Embryonic facial prominence (tissue), 1 donor: ENCODE data around the gene SLC39A11.

Experiments
- DNase-seq: peaks from one replicate; pipeline ENCODE4 v3.0.0-alpha.2; 2016; ENCODE audit errors: extremely low spot score

The SLC39A11 gene

DNA sequence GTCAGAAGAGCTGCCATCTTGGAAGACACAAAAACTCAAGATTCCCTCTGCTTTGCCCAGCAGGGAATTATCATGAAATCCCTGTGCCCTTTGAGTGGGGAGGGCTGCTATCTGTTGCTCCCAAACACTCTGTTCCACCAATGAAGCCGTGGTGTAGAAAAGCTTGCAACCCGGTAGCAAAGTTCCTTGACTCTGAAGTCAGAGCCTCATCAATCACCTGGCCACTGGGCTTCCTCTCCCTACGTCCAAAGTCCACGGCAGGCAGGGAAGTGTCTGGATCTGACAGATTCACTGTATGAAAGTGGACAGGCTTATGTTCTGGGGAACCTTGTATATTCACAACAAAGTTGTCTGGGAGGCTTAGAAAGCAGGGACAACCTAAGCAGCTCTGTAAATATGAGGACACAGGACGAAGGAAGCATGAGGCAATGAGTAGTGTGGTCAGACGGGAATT is 343.3 kb downstream of the SLC39A11 start:
- no peak for DNase-seq

DNA sequence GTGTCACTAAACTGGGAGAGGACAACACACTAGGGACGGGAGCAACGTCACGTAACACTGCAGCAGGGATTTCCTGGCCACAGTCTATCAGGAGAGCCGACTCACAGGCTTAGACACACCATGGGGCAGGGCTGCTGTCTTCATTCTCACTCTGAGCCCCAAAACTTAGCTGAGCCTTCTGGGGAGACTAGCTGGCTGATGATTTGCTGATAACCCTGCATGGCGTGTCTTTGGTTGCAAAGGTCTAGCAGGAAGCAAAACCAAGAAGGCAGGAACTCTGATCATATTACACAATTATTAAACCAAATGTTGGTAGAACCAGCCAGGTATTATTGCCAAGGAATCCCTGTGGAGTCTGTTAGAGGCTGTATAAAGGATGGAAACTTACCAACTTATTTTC is 345.0 kb downstream of the SLC39A11 start:
- DNase-seq: no peak

DNA sequence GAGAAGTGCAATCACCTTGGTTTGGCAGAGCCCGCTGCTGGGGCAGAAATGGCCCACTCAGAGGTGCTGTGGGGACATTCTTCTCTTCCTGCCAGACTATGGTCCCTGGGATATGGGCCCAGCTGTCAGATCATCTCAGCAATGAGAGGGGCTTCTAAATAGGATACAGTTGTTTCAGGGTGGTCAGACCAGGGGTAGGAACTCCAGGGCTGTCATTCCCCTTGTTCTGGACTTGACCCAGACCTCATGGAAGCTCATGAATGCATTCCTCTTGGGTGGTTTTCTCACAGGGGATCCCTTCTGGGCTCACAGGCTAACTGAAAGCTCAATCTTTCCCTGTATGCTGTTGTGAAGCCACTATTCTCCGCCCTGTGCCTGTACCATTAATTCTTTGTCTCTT is 347.2 kb downstream of the SLC39A11 start:
- DNase-seq: no peak

DNA sequence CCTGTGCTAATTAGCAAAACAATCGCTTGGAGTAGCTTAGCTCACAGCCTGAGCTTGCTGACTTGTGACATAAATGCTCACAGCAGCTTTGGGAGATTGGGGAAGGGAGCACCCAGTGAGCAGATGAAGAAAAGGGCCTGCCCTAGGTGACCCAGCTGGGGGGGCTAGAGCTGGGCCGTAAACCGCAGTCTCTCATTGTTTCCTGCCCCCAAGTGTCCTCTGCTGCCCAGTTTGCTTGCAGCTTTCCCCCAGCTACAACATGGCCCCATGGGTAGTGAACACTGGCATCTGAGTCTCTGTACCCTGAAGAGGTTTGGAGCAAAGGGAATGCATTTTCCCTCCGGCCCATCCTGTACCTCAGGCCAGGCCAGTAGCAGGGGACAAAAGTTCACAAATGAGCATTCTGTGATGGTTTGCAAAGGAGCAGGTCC is 349.4 kb downstream of the SLC39A11 start:
- DNase-seq: no peak

DNA sequence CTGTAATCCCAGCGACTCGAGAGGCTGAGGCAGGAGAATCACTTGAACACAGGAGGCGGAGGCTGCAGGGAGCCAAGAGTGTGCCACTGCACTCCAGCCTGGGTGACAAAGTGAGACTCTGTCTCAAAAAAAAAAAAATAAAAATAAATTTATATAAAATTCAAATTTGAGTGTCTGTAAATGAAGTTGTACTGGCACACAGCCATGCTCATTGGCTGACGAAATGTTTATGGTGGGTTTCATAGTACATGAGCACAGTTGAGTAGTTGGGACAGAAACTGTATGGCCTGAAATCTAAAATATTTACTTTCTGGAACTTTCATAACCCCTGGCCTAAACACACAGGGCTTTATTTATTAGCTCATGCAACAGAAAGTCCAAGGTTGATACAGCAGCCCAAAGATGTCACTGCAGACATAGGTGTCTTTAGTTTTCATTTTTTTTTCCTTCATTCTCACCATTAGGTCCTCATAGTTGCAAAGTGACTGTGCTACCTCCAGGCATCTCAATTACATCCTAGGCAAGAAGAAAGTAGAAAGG is 355.3 kb downstream of the SLC39A11 start:
- no peak for DNase-seq

DNA sequence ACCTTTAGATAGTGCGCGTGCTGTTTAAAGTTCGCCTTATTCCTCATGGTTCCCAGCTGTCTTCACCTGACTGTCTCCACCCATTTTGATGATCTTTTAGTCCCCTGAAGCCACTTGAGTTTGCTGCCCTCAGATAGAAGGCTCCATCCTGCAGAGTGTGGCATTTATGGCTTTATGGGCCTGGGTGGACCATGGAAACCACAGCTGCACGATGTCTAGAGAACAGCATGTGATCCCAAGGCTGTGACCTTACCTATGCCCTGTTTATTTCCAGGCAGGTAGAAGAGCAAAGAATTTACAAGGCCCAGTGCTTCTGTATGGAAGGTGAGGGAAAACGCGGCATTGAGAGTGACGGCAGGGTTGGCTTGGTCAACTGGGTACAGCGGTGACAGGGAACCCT is 356.9 kb downstream of the SLC39A11 start:
- DNase-seq: no peak

DNA sequence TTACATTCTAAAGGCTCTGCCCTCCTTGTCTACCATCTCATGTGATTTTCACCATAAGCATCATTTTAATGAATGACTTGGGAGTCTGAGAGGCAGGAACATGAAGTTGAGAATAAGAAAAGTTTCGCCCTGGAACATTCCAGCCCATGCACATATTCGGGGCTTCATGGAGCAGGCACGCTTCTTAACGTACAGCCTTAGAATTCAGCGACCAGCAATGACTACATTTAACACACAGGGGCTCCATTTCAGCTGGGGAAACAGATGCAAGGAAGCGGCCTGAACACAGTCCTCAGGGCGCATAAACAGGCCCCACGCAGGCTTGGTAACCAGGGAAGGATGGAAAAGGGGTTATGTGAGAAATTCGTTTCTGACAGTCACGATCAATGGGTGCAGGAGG is 357.4 kb downstream of the SLC39A11 start:
- DNase-seq: no peak

DNA sequence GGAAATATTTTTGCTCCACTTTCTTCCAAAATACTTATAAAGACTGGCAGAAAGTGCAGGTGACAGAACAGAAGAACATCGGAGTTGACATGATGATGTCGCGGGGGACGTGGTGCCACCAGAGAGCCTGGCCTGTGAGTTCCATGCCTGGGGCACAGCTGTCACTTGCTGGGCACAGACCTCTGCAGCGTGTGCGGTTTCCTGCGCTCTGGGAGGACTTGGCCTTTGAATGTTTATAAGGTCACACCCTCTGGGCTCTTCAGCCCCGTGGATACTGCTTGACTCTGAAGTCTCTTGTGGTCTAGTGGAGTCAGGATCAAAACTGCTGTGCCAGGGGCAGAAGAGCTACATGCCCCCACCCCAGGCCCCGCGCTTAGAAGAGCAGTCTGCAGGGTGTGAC is 357.9 kb downstream of the SLC39A11 start:
- no peak for DNase-seq

DNA sequence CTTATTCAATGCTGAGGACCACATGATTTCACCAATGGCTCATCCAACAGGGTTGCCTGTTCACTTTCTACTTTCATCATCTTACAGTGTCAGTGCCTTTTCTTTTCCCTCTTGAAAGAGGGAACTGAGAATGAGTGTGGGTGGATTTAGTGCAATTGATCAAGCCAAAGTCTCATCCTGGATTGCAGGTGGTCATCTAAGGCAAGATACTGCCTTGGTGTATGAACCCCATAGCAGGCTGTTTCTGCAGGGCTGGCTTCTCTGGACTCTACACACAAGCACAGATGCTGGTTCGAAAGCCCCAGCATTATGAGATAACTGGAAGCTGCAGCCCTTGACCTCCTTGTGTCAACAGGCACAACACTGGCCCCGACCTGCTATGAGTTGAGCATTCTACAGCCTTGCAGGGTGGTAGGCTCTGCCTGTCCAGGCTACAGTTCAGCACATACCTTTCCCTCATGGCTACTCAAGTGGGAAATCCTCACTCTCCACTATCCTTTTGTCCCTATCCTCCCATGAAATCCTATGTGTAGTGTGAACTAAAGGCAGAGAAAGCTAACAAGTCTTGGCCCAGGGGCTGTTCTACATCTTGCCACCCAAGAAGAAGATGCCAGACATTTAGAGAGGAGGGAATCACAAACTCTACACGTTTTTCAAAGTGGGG is 358.7 kb downstream of the SLC39A11 start:
- DNase-seq: no peak

DNA sequence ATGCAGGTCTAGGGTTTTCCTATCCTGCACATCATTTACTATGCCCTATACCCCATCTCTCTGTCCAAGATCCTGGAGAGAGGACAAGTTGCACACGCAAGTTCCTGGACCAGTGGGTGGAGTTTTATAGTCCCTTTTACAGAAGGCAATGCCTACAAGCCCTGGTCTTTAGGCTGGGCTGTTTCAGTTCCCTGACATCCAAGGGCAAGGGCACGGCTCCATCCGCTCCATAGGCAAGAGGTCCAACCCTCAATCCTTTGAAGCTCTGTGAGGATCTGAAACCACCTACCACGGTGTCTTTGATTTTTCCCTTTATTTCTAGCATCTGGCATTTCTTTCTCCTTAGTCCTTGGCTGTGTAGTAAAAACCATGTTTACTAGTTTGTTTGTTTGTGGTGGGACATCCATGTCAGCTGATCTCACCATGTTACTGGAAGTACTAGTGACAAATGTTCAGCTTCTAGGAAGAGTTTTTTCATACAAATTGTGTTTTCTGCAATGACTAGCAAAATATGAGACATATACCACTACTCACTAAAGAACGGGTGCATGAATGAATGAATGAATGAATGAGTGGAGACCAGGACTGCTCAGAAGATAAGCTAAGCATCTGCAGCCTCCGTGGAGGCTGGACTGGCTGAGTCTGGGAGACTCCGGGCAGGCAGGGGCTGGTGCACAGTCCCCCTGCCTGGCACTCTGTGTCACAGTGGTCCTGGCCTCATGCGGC is 359.4 kb downstream of the SLC39A11 start:
- DNase-seq: no peak

DNA sequence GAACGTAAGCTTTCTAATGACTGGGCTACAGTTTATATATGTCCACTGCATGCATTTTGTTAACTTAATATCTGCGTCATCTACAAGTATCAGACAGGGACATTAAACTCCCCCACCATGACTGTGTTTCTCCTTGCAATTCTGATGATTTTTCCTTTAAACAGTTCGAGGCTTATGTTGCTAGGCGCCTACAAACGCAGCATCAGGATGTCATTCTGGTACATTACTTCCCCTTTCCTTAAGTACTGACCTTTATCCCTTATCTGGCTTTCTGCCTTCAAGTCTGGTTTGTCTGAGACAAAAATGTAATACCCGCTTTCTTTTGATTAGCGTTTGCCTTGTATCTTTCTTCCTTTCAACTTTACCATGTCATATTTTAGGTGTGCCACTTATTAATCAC is 362.4 kb downstream of the SLC39A11 start:
- no peak for DNase-seq

DNA sequence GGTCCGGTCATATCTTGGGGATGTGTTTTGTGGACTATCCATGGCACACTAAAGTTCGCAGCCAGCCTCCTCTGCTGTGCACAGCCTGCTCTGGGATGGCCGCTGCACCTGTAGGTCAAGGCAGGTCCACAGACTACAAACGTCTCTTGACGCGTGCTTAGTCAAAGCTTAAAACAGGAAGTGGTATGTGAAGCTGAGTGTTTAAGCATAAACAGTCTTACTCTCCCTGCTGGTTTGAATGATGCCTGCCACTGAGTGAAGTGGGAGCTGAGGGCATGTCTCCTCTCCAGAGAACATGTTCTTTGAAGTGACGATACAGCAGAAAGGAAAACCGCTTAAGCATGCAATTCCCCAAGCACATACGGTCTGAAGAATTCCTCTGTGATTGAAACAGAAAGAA is 365.6 kb downstream of the SLC39A11 start:
- no peak for DNase-seq

DNA sequence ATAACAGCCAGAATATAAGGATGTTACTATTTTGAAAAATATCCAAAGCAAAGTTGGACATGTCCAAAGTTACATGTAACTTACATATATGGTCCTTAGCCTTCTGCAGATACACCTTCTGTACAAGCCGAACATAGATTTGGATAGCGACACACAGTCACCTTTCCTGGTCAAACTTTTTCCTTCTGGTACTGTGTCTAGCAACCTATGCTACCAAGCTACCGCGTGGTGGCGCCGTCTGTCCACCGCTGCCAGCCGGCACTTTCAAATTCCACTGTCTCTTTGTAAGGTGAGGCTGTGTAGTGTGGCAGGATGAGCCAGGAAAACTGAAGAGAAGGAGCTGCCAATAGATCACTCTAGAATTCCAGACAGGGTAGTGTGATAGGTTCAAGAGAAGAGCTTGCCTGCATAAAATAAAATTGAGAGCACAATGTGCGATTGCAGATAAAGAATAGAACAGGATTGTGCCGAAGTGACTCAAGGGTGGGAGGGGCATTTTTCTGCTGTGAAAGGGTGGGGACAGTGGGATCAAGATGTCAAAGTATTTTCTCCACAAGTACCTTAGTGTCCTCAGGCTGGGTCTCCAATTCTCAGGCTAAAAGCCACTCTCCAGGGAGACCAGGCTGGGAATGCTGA is 366.9 kb downstream of the SLC39A11 start:
- peak; percentile 43 for DNase-seq

DNA sequence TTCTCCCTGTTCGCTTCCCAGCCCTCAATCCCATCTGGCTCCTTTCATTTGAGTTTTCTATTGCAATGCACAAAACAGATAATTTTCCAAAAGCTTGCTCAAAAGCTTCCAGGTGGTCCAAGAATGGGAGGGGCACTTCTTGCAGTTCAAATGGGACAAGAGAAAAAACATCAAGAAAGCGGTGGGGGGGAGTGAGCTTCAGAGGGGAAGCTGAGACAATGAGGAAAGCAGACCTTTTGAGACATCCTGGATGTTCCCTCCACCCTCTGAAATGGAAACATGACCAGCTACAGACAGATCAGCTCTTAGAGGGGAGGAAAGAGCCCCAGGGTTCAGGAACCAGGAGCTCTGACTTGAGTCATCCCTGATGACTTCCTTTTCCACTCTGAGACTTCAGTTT is 368.2 kb downstream of the SLC39A11 start:
- no peak for DNase-seq

DNA sequence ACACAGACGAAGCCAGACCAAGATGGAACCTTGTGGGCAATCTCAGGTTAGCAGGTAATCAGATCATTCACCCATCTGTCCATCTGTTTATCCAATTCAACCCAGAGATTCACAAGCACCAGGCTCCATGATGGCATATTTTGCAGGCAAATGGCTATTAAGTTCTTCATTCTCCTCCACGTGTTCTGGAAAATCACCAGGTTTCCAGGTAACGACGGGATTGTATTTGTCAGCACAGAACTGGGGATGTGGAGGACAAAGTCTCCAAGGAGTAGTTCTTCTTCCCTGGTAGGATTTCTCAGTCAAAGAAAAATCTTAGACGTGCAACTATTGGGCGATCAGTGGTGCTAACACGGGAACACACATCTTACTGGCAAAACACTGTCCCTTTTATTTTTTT is 368.8 kb downstream of the SLC39A11 start:
- no peak for DNase-seq

DNA sequence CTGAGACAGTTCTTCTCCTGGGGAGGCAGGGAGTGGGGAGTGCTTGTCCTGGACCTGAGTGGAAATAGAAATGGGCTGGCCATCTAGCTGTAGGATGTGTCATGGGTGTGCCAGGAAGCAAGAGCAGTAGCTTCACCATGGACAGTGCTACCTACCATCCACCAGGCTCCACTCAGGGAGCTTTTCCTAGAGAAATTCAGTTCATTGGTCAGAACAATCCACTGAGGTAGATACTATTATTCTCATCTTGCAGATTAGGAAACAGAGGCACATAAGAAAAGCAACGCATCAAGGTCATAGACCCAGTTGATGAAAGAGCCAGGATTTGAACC is 372.0 kb downstream of the SLC39A11 start:
- DNase-seq: no peak

DNA sequence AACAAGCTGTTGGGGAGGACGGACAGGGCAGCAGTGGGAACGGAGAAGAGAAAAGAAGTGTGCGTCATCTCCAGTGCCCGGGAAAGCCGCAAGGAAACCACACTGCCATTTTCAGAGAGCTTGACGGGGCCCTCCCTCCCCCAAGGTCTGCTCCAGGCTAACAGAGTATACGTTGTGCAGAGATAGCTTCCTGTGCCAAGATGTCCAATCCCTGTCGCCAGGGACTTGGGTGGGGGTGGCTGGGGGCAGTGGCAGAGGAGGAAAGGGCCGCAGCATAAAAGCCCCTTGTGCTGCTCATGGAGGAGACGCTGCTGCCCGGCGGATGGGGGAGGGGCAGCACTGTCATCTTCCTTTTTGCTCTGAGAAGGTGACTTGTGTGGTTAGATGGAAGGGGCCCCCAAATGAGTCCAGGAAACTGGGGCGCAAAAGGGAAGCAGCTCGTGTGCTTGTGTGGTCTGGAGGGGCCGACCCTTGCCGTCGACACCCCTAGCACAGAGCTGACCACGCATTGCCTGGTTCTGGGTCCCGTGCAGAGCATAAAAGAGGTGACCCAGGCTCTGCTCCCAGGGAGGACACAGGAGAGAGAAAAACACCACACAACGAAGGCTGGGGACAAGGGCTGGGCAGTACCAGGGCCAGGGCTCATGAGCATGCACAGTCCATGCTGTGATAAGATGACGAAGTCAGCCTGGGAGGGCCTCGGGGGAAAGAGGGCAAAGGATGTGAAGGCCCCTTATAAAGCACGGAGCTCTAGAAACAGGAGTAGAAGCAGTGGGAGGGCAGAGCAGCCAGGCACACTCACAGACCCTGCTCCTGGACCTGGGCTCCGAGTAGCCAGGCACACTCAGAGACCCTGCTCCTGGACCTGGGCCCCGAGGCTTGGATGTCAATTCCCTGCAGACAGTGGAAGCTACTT is 372.7 kb downstream of the SLC39A11 start:
- no peak for DNase-seq

DNA sequence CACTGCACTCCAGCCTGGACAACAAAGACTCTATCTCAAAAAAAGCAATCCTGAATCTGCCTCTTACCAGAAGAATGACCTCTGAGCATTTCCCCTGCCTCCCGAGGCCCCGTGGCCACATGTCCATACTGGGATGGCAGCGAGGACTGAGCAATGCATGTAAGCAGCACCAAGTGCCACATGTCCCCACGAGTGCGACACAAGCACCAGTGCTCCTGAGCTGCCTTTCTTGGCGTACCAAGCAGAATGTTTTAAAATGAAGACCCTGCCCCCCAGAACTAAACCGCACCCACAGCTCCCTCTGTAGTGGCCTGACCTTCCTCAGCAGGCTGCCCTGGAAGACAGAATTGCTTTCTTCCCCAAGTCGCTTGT is 373.3 kb downstream of the SLC39A11 start:
- no peak for DNase-seq

DNA sequence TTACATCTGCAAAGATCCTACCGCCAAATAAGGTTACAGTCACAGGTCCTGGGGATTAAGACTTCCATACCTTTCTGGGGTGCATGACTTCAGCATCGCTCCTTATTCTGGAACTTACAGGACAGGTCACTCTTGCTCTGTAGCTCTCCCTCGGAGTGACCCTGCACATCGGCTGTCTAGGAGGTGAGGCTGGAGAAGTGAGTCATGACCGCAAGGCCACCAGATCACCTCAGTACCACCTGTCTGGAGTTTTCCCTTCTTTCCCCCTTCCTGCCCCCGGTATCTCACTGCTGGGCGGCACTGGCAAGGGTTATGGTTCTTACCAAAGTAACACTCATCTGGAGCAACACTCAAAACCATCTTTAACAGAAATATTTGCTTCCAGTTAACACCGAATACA is 374.8 kb downstream of the SLC39A11 start:
- no peak for DNase-seq

DNA sequence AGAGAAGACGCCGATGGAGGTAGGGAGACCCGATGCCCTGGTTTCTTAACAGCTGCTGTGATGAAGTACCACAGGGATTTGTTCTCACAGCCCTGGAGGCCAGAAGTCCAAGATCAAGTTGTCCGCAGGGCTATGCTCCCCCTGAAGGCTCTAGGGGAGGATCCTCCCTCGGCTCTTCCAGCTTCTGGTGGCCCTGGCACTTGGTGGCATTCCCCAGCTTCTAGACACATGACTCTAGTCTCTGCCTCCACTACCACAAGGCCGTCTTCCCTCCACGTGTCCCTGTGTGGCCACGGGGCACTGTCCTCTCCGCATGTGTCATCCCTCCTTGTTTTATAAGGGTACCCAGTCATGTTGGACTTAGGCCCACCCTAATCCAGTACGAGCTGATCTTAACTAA is 375.2 kb downstream of the SLC39A11 start:
- no peak for DNase-seq

DNA sequence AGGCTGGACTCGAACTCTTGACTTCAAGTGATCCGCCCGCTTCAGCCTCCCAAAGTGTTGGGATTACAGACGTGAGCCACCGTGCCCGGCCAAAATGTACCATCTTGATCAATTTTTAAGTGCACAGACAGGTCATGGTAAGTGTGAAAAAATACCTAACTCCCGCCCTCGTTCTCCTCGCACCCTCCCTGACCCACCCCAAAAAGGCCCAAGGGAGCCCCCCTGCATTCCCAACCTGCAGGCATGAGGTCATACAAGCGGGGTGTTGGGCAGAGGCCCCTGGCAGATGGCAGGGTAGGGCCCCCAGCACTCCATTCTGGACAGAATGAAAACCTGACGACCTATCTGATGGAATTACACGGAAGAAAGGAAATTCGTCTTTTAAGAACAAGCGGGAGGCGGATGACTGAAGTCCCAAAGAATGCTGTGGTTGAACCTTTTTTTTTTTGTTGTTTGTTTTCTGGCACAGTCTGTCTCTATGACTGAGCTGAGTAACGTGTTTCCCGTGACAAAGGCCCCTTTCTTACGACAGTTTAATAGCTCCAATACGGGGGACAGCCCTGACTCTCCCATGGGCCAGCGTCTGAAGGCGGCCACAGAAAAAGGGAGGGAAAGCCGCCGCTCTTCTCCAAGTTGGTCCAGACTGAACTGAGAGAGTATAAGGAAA is 376.4 kb downstream of the SLC39A11 start:
- DNase-seq: peak; percentile 80
